Measurements from ENCODE around the gene JUND.
"Not testable (repeated sequence)": the region's sequence is repeated elsewhere in the genome, so short reads cannot be mapped to it uniquely, and the experiment has no call there.

JUND gene

GRCh38 chr19:18281082-18282020 is at the start of gene JUND:
JUND (minus strand) TSS chr19:18281622; CDS start chr19:18281484, 138 bp downstream.
- DNase-seq, result peak; percentile 96

- DNase-seq, result no peak
Observed at GRCh38 chr19:18330868-18331267, 49.4 kb upstream of the JUND start.

GRCh38 chr19:18329035-18329376 is 47.6 kb upstream of the JUND start:
- no peak for DNase-seq

GRCh38 chr19:18328340-18329034 is 47.1 kb upstream of the JUND start:
- peak; percentile 95 for DNase-seq

GRCh38 chr19:18326772-18327171 is 45.4 kb upstream of the JUND start:
- no peak for DNase-seq

GRCh38 chr19:18324373-18324731 is 42.9 kb upstream of the JUND start:
- DNase-seq, result not testable (repeated sequence)

GRCh38 chr19:18322759-18323460 is 41.5 kb upstream of the JUND start, which contains the start of gene LSM4:
LSM4 (minus strand) TSS chr19:18323076; CDS start chr19:18323020, 56 bp downstream.
- peak; percentile 98 for DNase-seq

GRCh38 chr19:18322318-18322758 is 40.9 kb upstream of the JUND start:
- peak; percentile 22 for DNase-seq

GRCh38 chr19:18321734-18322102 is 40.3 kb upstream of the JUND start:
- no peak for DNase-seq

GRCh38 chr19:18320865-18321733 is 39.7 kb upstream of the JUND start:
- no peak for DNase-seq

GRCh38 chr19:18319591-18320135 is 38.2 kb upstream of the JUND start:
- DNase-seq, result no peak

GRCh38 chr19:18317961-18318800 is 36.8 kb upstream of the JUND start:
- no peak for DNase-seq

GRCh38 chr19:18313398-18313797 is 32.0 kb upstream of the JUND start:
- no peak for DNase-seq

GRCh38 chr19:18312092-18312534 is 30.7 kb upstream of the JUND start:
- no peak for DNase-seq

GRCh38 chr19:18311502-18312091 is 30.2 kb upstream of the JUND start:
- DNase-seq, result no peak

- DNase-seq, result no peak
Observed at GRCh38 chr19:18310966-18311365, 29.5 kb upstream of the JUND start.

- DNase-seq, result no peak
Observed at GRCh38 chr19:18310118-18310909, 28.9 kb upstream of the JUND start.

- DNase-seq, result no peak
Observed at GRCh38 chr19:18309525-18310064, 28.2 kb upstream of the JUND start.

GRCh38 chr19:18308948-18309325 is 27.5 kb upstream of the JUND start:
- DNase-seq, result no peak

Measured in NCI-H2171 treated with DMSO at 0.1 percent for 48 hours (cell line).